GM19025 (cell line): Measurements from ENCODE around the gene PNPT1.
"Not testable (repeated sequence)": the region's sequence is repeated elsewhere in the genome, so short reads cannot be mapped to it uniquely, and the experiment has no call there.

Source experiments
- ATAC-seq: cut with Tn5 transposase; IDR thresholded peaks from one replicate; pipeline ENCODE4 v1.9.1; 2021; ENCODE audit warnings: mild to moderate bottlenecking, low read depth, moderate library complexity; ENCODE audit not compliant: unreplicated experiment

Gene PNPT1

DNA sequence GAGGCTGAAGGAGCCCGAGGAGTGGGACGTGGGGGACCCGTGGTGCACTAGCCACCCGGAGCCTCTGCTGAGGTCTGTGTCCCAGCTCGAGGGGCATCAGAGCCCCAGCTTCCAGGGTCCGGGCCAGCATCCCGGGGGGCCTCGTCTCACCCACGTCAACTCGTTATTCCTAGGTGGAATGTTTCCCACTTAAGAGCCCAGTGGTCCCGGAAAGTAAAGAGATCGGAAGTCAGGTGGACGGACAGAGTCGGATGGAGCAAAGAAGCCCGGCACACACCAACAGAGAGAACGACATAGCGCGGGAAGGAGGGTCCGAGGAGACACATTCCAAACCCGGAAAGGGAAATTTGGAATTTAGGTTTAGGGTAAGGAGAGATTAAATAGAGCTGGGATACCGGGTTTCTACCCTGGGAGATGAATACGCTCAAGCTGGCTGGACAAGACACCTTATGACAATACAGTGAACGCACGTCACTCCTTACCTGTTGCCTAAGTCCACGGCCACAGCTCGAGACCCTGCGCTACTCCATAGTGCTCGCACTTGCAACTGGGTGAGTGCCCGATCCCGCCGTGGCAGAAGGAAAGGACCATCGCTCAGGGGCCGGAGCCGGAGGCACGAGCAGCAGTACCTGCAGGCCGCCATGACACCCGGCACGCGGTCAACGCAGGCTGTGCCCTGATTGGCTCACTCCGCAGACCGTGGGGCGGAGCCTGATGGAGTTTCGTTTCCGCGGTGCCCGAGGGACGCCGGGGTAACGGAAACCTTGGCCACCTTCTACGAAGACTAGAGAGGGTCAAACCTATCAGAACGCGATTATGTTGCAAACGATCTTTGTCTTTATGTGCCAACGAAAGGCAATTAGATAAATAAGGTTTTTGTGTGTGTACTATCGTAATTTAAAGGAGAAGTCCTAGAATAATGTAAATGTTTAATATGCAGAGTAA, at the start of gene PNPT1:
TSS of gene PNPT1 (minus strand) at position 664 of the 945 bp plus-strand sequence. CDS start at position 643, 21 bp downstream.
- ATAC-seq: peak; percentile 100

DNA sequence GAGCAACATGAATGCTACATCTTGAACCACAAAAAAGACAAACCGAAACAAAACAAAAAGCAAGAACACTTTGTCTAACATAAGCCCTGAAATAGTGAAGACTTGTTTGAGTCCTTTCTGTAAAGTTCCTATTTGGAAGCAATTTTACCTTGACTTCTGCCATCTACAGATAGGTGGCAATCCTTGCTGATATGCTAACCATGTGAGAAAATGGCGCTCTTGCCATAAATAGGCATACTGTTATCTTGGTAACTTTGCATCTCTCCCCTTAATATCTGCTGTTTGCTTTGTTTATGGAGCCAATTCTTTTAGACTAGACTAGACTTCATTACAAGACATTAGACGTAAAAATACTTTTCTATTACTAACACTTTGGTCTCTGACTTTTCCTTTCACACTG, 49.4 kb upstream of the PNPT1 start:
- no peak for ATAC-seq

GRCh38 chr2:55736019-55736536, 42.4 kb upstream of the PNPT1 start:
- ATAC-seq: not testable (repeated sequence)

DNA sequence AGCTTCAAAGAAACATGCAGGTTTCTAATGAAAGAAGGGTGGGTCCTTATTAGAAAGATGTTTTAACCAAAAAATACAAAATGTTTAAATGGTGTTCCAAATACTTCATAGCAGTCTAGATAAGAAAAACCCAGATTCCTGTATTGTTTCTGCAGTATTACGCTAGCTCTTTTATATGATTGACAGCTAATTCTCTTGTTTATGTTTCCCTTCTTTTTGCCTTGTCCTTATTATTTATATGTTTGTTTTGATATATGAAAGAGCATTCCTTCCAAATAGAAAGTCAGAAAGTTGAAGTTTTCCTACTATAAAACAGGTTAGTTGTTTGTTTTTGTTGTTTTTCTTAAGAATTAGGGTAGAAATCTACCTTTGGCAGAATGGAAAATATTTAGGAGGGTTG, 41.1 kb upstream of the PNPT1 start:
- ATAC-seq: no peak

DNA sequence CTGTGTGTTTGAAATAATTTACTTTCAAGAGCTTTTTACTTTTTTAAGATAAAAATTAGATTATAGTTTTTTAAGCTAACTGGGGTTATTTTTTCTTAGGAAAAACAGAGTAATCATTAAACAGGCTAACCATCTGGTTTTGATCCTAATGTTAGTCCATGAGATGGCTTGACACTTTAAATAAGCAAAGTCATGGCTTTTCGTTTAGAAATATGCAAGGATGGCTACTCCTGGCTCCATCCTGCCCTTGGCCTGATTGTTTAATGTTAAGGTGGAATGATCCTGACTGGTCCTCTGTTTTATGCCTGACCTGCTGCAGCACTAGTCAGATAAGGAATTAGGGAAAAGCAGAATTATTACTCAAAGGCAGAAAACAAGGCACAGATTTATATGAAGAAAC, 39.7 kb upstream of the PNPT1 start:
- no peak for ATAC-seq

- ATAC-seq: no peak
These were observed 39.2 kb upstream of the PNPT1 start for GRCh38 chr2:55732854-55733253.

GRCh38 chr2:55729136-55729685, 35.6 kb upstream of the PNPT1 start:
- no peak for ATAC-seq

DNA sequence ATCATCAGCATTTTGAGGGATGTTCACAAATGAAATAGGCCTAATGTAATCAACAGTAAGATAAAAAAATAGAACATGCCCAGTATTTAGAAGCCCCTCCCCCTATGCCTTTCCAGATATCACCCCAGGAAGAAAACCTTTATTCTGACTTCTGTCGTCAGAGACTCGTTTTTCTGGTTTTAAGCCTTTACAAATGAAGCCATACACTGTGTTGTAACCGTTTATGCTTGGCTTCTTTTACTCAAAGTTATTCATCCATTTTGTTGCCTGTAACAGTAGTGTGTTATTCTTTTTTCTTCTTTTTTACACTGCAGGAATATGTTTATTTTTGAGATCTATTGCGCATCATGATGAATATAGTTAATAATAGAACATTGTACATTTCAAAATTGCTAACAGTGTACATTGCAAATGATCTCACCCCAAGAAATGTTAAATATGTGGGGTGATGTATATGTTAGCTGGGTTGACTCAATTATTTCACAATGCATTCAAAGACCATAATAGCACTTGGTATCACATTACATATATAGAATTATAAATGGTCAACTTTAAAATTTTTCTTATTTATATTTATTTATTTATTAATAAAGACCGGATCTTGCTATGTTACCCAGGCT, 28.1 kb upstream of the PNPT1 start:
- no peak for ATAC-seq

GRCh38 chr2:55720417-55720816, 26.8 kb upstream of the PNPT1 start:
- ATAC-seq: no peak

DNA sequence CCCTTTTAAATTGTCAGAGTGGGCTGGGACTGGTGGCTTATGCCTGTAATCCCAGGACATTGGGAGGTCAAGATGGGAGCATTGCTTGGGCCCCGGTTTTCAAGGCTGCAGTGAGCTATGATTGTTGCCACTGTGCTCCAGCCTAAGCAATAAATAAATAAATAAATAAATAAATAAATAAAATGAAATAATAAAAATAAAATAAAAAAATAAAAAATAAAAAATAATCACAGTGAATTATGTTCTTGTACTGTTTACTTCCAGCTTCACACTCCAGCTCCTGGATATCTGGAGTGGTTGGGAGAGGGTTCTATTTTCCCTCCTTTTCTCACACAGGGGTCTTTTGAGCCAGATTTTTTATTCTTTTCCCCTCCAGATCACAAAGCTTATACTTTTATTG, 26.2 kb upstream of the PNPT1 start:
- no peak for ATAC-seq

- ATAC-seq: no peak
These were observed 24.7 kb upstream of the PNPT1 start for GRCh38 chr2:55718165-55719008.

- ATAC-seq: no peak
These were observed 22.0 kb upstream of the PNPT1 start for GRCh38 chr2:55715626-55716025.

- ATAC-seq: not testable (repeated sequence)
These were observed 21.5 kb upstream of the PNPT1 start for GRCh38 chr2:55715178-55715577.

GRCh38 chr2:55712477-55713060, 18.9 kb upstream of the PNPT1 start:
- ATAC-seq: no peak

GRCh38 chr2:55710025-55710424, 16.4 kb upstream of the PNPT1 start:
- ATAC-seq: no peak

DNA sequence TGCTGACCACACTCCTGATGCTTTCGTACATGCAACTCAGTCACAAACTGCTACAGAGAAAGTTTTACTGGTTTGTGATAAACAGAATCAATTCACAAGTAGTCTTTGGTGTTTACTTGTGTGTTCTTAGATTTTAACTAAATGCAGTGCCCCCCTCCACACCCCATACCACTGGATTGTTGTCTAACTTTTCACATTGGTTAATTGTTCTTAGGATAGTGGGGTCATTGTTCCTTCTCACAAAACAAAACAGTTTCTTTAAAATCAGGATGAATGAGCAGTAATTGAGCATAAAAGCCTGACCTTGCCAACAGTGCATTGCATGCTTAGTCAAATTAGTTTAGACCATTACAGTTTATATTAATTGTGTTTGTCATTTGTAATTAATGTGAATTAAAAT, 14.1 kb upstream of the PNPT1 start:
- no peak for ATAC-seq

- ATAC-seq: not testable (repeated sequence)
These were observed 12.6 kb upstream of the PNPT1 start for GRCh38 chr2:55706258-55706657.

DNA sequence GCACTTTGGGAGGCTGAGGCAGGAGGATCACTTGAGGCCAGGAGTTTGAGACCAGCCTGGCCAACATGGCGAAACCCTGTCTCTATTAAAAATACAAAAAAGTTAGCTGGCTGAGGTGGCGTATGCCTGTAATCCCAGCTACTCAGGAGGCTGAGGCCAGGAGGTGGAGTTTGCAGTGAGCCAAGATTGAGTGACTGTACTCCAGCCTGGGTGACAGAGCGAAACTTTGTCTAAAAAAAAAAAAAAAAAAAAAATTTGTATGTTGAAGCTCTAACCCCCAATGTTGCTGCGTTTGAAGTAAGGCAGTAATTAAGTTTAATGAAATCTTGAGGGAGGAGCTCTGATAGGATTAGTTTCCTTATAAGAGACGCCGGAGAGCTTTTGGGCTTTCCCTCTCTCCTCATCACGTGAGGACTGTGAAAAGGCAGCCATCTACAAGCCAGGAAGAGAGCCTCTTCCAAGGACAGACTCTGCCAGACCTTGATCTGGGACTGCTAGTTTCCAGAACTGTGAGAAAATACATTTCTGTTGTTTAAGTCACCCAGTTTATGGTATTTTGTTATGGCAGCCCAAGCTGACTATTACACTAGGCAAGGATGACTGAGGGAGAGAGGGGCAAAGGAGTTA, 11.5 kb upstream of the PNPT1 start:
- no peak for ATAC-seq

GRCh38 chr2:55703350-55703749, 9.7 kb upstream of the PNPT1 start:
- ATAC-seq: no peak

DNA sequence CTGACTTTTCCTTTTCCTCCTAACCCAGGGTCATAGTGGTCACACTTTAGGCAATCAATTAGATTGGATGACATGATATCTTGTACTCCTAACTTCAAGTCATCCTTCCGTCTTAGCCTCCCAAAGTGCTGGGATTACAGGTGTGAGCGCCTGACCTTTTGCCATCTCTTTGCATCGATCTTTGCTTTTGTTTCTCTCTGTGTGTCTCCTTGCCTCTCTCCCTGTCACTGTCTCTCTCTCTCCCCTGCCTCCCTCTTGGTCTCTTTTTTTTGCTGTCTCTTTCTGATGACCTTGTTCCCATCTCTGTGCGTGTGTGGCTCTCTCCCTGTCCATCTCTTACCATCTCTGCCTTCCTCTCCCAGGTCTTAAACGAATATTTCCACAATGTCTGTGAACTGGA, 904 bp downstream of the PNPT1 start:
- not testable (repeated sequence) for ATAC-seq
